ENCODE results near the gene LRRC72. TPM values are rescaled to one million over a fixed set of nuclear protein-coding genes. Genes with fewer than 3 reads are reported as not detected.

The LRRC72 gene
- total RNA-seq, 4 donors from 2014 or later = not detected

DNA sequence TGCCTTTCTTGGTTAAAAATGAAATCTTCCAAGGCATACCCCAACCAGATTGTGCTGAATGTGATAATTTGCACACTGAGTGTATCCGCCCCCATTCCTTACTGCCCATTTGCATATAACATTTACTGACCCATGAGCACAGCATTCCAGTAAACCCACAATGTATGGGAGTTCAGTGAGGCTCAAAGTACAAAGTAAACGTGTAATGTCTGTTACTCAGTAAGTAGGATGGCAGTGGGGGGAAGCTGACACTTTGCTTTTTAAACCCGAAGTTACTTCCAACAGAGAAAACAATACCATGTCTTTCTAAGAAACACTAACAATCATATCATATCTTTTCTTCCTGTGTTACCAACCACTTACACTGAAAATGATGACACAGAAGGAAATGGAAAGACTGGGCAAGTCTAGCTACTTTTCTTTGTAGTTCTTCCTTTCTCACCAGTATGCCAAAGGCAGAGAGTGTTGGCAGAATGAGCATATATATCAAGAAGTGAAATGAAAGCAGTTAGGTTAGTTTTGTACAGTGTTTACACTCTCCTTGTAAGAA is 34.0 kb upstream of the LRRC72 start:
- Histone ChIP-seq H3K4me3 (no peak overlapping the region), H3K36me3 (no peaks in the 10 kb centered on the region), H3K27me3 (no peaks in the 10 kb centered on the region), H3K9me3 (no peaks in the 10 kb centered on the region), H3K27ac (no peak overlapping the region), H3K4me1 (no peaks in the 10 kb centered on the region)
- no peak for ATAC-seq
- TF ChIP-seq, protein P1, sequence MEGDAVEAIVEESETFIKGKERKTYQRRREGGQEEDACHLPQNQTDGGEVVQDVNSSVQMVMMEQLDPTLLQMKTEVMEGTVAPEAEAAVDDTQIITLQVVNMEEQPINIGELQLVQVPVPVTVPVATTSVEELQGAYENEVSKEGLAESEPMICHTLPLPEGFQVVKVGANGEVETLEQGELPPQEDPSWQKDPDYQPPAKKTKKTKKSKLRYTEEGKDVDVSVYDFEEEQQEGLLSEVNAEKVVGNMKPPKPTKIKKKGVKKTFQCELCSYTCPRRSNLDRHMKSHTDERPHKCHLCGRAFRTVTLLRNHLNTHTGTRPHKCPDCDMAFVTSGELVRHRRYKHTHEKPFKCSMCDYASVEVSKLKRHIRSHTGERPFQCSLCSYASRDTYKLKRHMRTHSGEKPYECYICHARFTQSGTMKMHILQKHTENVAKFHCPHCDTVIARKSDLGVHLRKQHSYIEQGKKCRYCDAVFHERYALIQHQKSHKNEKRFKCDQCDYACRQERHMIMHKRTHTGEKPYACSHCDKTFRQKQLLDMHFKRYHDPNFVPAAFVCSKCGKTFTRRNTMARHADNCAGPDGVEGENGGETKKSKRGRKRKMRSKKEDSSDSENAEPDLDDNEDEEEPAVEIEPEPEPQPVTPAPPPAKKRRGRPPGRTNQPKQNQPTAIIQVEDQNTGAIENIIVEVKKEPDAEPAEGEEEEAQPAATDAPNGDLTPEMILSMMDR (IDR thresholded peaks at IDR 0.05) = no peak
- TF ChIP-seq POLR2A (IDR thresholded peaks at IDR 0.05) (no peak), POLR2AphosphoS5 (IDR thresholded peaks at IDR 0.05) (no peak), EP300 (IDR thresholded peaks at IDR 0.05) (no peak)
- 53 to 56% methylated on average over 3 of the region's 3 CpGs for WGBS, 2 donors (ENCODE audit: low coverage in 1 of 2)

DNA sequence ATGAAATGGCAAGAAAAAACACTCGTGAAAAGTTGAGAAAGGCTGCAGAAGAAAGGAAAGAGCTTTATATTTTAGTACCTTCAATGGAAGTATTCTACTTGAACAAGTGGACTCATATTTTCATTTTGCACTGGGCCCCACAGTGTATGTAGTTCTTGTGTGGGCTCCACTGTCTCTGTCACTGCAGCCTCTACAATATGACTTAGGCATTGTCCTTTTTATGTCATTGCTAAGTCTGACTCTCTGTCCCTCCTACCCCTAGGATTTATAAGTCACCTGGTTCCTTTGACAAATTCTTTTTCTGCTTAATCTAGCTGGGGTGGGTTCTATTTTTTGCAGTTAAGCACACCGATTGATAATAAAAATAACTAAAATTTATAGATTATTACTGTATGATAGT is 33.4 kb upstream of the LRRC72 start:
- TF ChIP-seq POLR2A (IDR thresholded peaks at IDR 0.05) (no peak), EP300 (IDR thresholded peaks at IDR 0.05) (no peak), POLR2AphosphoS5 (IDR thresholded peaks at IDR 0.05) (no peak)
- TF ChIP-seq, protein P1 (IDR thresholded peaks at IDR 0.05) = no peak
- H3K27ac ChIP-seq = no peak overlapping the region
- WGBS, 2 donors (ENCODE audit: low coverage in 1 of 2) = 89 to 95% methylated on average over 2 of the region's 2 CpGs
- H3K4me3 ChIP-seq = no peak overlapping the region
- ATAC-seq = no peak
- no peaks in the 10 kb centered on the region for H3K4me1 ChIP-seq
- no peaks in the 10 kb centered on the region for H3K36me3 ChIP-seq
- H3K27me3 ChIP-seq = no peaks in the 10 kb centered on the region
- no peaks in the 10 kb centered on the region for H3K9me3 ChIP-seq

DNA sequence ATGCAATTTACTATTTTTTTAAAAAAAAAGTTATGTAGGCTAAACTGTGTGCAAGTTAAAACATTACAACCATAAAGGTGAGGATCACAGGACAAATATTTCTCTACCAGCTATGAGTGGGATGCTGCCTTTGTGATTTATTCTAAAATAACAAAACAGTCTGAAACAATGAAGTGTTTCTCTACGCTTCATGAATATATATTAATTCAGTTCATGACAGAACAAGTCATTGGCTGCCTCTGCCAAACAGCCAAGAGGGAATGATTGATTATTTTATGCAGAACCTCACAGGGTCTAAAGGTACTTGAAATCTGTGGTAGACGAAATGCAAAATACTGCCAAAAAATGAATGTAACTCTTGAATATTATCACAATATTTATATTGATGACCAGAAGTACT is 32.1 kb upstream of the LRRC72 start:
- Histone ChIP-seq H3K4me3 (no peak overlapping the region), H3K4me1 (no peaks in the 10 kb centered on the region), H3K36me3 (no peaks in the 10 kb centered on the region), H3K27me3 (no peaks in the 10 kb centered on the region), H3K9me3 (no peaks in the 10 kb centered on the region), H3K27ac (no peak overlapping the region)
- 75 to 80% methylated on average over 2 of the region's 2 CpGs for WGBS, 2 donors (ENCODE audit: low coverage in 1 of 2)
- no peak for TF ChIP-seq EP300 (IDR thresholded peaks at IDR 0.05)
- TF ChIP-seq POLR2A (IDR thresholded peaks at IDR 0.05) = no peak
- TF ChIP-seq POLR2AphosphoS5 (IDR thresholded peaks at IDR 0.05) = no peak
- TF ChIP-seq, protein P1 (IDR thresholded peaks at IDR 0.05) = no peak
- ATAC-seq = no peak

DNA sequence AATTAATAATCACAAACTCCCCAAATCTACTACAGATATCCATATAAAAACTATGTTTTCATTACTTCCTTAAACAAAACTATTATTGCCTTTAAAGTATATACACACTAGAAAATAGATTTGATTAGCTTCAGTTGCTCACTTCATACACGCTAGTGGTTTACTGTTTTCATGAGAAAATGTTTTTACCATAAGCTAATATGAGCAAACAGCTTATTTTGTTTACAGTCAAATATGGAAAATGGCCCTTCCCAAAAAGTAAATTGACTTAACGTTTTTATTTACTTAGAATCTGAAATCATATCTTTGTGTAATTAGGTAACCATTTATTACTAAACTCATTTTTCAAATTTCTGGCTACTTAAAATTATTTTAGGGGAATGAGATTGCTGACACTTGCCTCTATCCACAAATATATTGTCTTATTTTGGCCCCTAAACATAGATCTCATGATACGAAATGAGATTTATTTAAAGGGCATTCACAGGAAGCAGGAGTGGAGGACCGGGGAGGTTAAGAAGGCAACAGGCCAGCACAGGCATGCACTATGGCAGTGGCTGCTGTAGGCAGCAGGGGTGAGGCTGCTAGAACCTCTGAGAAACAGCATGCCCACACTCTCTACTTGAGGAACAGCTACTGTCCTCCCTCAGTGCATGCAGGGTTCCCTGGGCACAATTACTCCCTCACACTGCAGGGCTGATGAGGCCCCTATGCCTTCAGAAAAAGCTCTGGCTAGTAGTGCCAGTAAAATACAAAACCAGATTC is 31.5 kb upstream of the LRRC72 start:
- Histone ChIP-seq H3K27me3 (no peaks in the 10 kb centered on the region), H3K4me3 (no peak overlapping the region), H3K36me3 (no peaks in the 10 kb centered on the region), H3K9me3 (no peaks in the 10 kb centered on the region), H3K27ac (no peak overlapping the region), H3K4me1 (no peaks in the 10 kb centered on the region)
- TF ChIP-seq POLR2AphosphoS5 (IDR thresholded peaks at IDR 0.05) (no peak), EP300 (IDR thresholded peaks at IDR 0.05) (no peak)
- TF ChIP-seq, protein P1 (IDR thresholded peaks at IDR 0.05) = no peak
- ATAC-seq = no peak
- 58 to 77% methylated on average over 3 to 4 of the region's 4 CpGs for WGBS, 2 donors (ENCODE audit: low coverage in 1 of 2)

DNA sequence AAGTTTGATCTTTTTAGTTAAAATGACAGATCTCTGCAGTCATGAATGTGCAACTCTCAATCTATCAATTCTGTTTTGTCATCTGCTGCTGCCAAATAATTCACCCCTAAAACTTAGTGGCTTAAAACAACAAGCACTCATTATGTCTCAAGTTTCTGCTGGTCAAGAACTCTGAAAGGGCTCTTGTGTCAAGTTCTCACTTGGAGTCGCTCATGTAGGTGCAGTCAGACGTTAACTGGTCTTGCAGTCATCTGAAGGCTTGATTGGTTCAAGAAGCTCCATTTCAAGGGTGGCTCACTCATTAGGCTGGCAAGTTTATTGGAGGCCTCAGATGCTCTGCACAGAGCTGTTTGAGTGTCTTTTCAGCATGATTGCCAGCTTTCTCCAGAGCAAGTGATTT is 28.5 kb upstream of the LRRC72 start:
- ATAC-seq = no peak
- Histone ChIP-seq H3K9me3 (peaks cover 0 to 5% (median 0%) of the 10 kb centered on the region in 3 donors), H3K4me1 (no peaks in the 10 kb centered on the region), H3K4me3 (no peak overlapping the region), H3K36me3 (no peaks in the 10 kb centered on the region), H3K27ac (no peak overlapping the region), H3K27me3 (no peaks in the 10 kb centered on the region)
- TF ChIP-seq, protein P1 (IDR thresholded peaks at IDR 0.05) = no peak
- TF ChIP-seq POLR2A (IDR thresholded peaks at IDR 0.05) (no peak), POLR2AphosphoS5 (IDR thresholded peaks at IDR 0.05) (no peak), EP300 (IDR thresholded peaks at IDR 0.05) (no peak)
- WGBS, 2 donors (ENCODE audit: low coverage in 1 of 2) = 100% methylated on average over 2 of the region's 2 CpGs; no CpG with 5 or more reads in 1 of the 2 donors

Measured in gastroesophageal sphincter (tissue), 4 donors.